OCI-LY7 (cell line): ENCODE results near the gene FOXF2. TPM values are rescaled to one million over a fixed set of nuclear protein-coding genes. Genes with fewer than 3 reads are reported as not detected.

Source experiments
- BruUV-seq: library from RNA; stranded (reverse); fragments of 400-500 nt; replicated peaks from 2 replicates; lab custom pipeline; 2021; lab: Mats Ljungman, UMichigan
- CTCF ChIA-PET: fragments of 300-600 bp; sonication (Branson Sonifier 250); formaldehyde crosslinking; loops from one replicate; lab custom pipeline; 2022; ENCODE audit warnings: antibody characterized with exemption; ENCODE audit not compliant: unreplicated experiment; lab: Charles Lee
- POLR2A ChIA-PET: fragments of 300-600 bp; sonication (Branson Sonifier 250); formaldehyde crosslinking; loops from one replicate; lab custom pipeline; 2022; ENCODE audit warnings: antibody characterized with exemption; lab: Charles Lee
- DNase-seq: peaks from one replicate; pipeline ENCODE4 v3.0.0-alpha.2; 2015; ENCODE audit warnings: low spot score
- H2AFZ ChIP-seq: fragments of 200-600 bp; sonication (generic), shearing (Covaris generic); 2 replicates; pipeline ENCODE4 v1.6.1; 2014; ENCODE audit warnings: mild to moderate bottlenecking, antibody characterized with exemption, low read length, moderate library complexity
- H3K27ac ChIP-seq: fragments of 200-600 bp; sonication (generic); 2 replicates; pipeline ENCODE4 v1.5.1; 2014; ENCODE audit warnings: mixed run types, low read depth, mild to moderate bottlenecking, moderate library complexity, low read length, inconsistent platforms; ENCODE audit not compliant: poor library complexity, severe bottlenecking
- H3K36me3 ChIP-seq: fragments of 200-600 bp; sonication (generic); 2 replicates; pipeline ENCODE4 v1.6.1; 2014; ENCODE audit warnings: mild to moderate bottlenecking, antibody characterized with exemption, low read length, moderate library complexity, mixed read lengths; ENCODE audit not compliant: insufficient read depth
- H3K4me1 ChIP-seq: fragments of 200-600 bp; sonication (generic); 2 replicates; pipeline ENCODE4 v1.5.1; 2014; ENCODE audit warnings: mild to moderate bottlenecking, low read length; ENCODE audit not compliant: insufficient read depth, poor library complexity, severe bottlenecking
- H3K4me2 ChIP-seq: fragments of 200-600 bp; sonication (generic); 2 replicates; pipeline ENCODE4 v1.6.1; 2014; ENCODE audit warnings: mild to moderate bottlenecking, low read length
- H3K4me3 ChIP-seq: fragments of 200-600 bp; sonication (generic); 2 replicates; pipeline ENCODE4 v1.5.1; 2014; ENCODE audit warnings: mild to moderate bottlenecking, low read depth, low read length; ENCODE audit not compliant: poor library complexity, severe bottlenecking
- H3K79me2 ChIP-seq: fragments of 200-600 bp; sonication (generic); 2 replicates; pipeline ENCODE4 v1.6.1; 2016; ENCODE audit warnings: low read depth, mild to moderate bottlenecking, low read length, moderate library complexity, mixed read lengths; ENCODE audit not compliant: insufficient read depth
- H3K9me2 ChIP-seq: fragments of 200-600 bp; sonication (generic); 2 replicates; pipeline ENCODE4 v1.6.1; 2016; ENCODE audit warnings: mild to moderate bottlenecking, low read length, mixed read lengths; ENCODE audit not compliant: insufficient read depth
- H3K9me3 ChIP-seq: fragments of 200-600 bp; sonication (generic); 2 replicates; pipeline ENCODE4 v1.6.1; 2014; ENCODE audit warnings: mild to moderate bottlenecking, mixed run types, low read length, mixed read lengths
- H4K20me1 ChIP-seq: fragments of 200-600 bp; sonication (generic); 2 replicates; pipeline ENCODE4 v1.6.1; 2014; ENCODE audit warnings: mild to moderate bottlenecking, antibody characterized with exemption, low read length, moderate library complexity, mixed read lengths; ENCODE audit not compliant: insufficient read depth
- EZH2phosphoT487 ChIP-seq: fragments of 200-600 bp; sonication (generic); IDR thresholded peaks from 2 replicates; pipeline ENCODE4 v1.6.1; 2018; ENCODE audit warnings: low read depth, borderline replicate concordance, mild to moderate bottlenecking, mixed run types, antibody characterized with exemption, low read length, moderate library complexity, mixed read lengths
- intact Hi-C: fragments of 100-400 bp; cut with micrococcal nuclease; formaldehyde crosslinking; loops from one replicate; pipeline ENCODE4 v1.10.0; 2022; ENCODE audit not compliant: unreplicated experiment
- total RNA-seq, 2 experiments: library from RNA; depleted of rRNA in 1 of 2; stranded (reverse); fragments of >200 nt in 1 of 2; shearing (Covaris generic) in 1 of 2; gene quantifications; 2 replicates each; pipeline ENCODE4 v1.2.3, GENCODE V29; 2014 to 2022
- TF ChIP-seq, protein P1 (sequence below): fragments of 200-600 bp; sonication (generic); conservative IDR thresholded peaks from 2 replicates; pipeline ENCODE4 v1.5.1; 2014; ENCODE audit warnings: mild to moderate bottlenecking, antibody characterized with exemption, low read length, moderate library complexity, mixed read lengths

FOXF2 gene
- total RNA-seq, 2 experiments from 2014 or later = not detected

GRCh38 chr6:1402868-1403267 is 13.5 kb downstream of the FOXF2 start:
- no peak for DNase-seq
- BruUV-seq = no TSS peak
- H3K27ac ChIP-seq = no peak overlapping the region
- TF ChIP-seq EZH2phosphoT487 = no peak
- TF ChIP-seq, protein P1, sequence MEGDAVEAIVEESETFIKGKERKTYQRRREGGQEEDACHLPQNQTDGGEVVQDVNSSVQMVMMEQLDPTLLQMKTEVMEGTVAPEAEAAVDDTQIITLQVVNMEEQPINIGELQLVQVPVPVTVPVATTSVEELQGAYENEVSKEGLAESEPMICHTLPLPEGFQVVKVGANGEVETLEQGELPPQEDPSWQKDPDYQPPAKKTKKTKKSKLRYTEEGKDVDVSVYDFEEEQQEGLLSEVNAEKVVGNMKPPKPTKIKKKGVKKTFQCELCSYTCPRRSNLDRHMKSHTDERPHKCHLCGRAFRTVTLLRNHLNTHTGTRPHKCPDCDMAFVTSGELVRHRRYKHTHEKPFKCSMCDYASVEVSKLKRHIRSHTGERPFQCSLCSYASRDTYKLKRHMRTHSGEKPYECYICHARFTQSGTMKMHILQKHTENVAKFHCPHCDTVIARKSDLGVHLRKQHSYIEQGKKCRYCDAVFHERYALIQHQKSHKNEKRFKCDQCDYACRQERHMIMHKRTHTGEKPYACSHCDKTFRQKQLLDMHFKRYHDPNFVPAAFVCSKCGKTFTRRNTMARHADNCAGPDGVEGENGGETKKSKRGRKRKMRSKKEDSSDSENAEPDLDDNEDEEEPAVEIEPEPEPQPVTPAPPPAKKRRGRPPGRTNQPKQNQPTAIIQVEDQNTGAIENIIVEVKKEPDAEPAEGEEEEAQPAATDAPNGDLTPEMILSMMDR = no peak
- no peaks in the 10 kb centered on the region for H3K4me1 ChIP-seq
- intact Hi-C loops = no loop called here
- H3K4me3 ChIP-seq = no peak overlapping the region
- POLR2A ChIA-PET = no interaction called here
- H3K79me2 ChIP-seq = no peaks in the 10 kb centered on the region
- H4K20me1 ChIP-seq = no peaks in the 10 kb centered on the region
- H3K9me2 ChIP-seq = no peaks in the 10 kb centered on the region
- no peak overlapping the region for H2AFZ ChIP-seq
- H3K36me3 ChIP-seq = no peaks in the 10 kb centered on the region
- H3K9me3 ChIP-seq = no peaks in the 10 kb centered on the region
- H3K4me2 ChIP-seq = no peak overlapping the region
- CTCF ChIA-PET = no interaction called here

DNA sequence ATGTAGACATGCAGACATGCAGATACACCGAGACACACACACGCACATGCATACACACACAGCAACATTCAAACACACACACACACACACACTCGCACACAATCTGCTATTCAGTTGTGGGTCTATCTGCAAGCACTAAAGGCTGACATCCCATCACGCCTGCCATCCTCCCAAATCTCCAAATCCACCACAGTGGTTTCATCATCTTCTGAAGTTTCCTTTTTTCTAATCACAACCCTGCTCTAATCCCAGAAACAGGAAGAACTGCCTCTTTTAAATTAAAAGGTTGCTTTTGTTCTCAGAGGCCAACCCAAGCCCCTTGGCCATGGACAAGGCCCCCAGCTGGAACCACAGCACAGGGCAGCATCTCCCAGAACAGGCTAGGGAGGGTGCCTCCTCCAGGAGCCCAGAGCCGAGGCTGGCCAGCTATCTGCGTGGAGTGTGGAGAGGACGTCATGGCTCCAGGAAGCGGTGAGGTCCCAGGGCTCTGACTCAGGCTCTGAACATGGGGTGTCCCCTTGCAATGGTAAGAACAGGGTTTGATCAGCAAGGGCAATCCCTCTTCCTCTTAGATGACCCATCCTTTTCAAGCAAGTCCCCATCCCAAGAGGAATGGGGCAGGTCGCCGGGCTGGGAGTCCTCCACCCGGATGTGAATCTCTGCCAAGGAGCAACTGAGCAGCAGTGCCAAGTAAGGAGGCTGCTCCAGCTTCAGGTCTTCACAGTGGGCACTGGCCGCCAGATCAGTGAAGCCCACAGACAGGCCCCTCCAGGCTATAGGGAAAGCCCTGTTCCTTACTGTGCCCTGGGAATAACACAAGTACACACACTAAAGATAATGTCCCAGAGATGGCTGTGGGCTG is 14.7 kb downstream of the FOXF2 start:
- Histone ChIP-seq H4K20me1 (no peaks in the 10 kb centered on the region), H3K4me2 (no peak overlapping the region)

More for the DNA sequence above, 14.7 kb downstream of the FOXF2 start:
- no peaks in the 10 kb centered on the region for H3K9me3 ChIP-seq
- ChIA-PET CTCF (no interaction called here), POLR2A (no interaction called here)
- H3K4me1 ChIP-seq = no peaks in the 10 kb centered on the region
- H3K9me2 ChIP-seq = no peaks in the 10 kb centered on the region
- no peaks in the 10 kb centered on the region for H3K79me2 ChIP-seq
- intact Hi-C loops = no loop called here
- no peak overlapping the region for H3K27ac ChIP-seq
- no peak overlapping the region for H3K4me3 ChIP-seq
- no TSS peak for BruUV-seq
- DNase-seq = no peak
- TF ChIP-seq, protein P1 = no peak
- no peak for TF ChIP-seq EZH2phosphoT487
- H3K36me3 ChIP-seq = no peaks in the 10 kb centered on the region
- H2AFZ ChIP-seq = no peak overlapping the region
